Activated CD8-positive, alpha-beta memory T cell treated with anti-CD3 and anti-CD28 coated beads, Interleukin-2, amount 10 ng/mL, durations not matched to agents 7 days and 5 days (primary cell): ENCODE measurements around the gene DROSHA. TPM values are rescaled to one million over a fixed set of nuclear protein-coding genes. Genes with fewer than 3 reads are reported as not detected.
"Not testable (repeated sequence)": the region's sequence is repeated elsewhere in the genome, so short reads cannot be mapped to it uniquely, and the experiment has no call there.

ENCODE experiments used
- ATAC-seq: fragments of 150-1000 bp; cut with Tn5 transposase; one replicate; pipeline ENCODE4 v1.10.0; 2021; ENCODE audit warnings: moderate library complexity
- CTCF ChIA-PET: fragments of 350-600 bp; sonication (Branson Sonifier 250); formaldehyde crosslinking; loops from one replicate; lab custom pipeline; 2021; ENCODE audit warnings: antibody characterized with exemption; lab: Charles Lee
- DNase-seq: peaks from one replicate; pipeline ENCODE4 v3.0.0-alpha.2; 2020
- H3K27ac Mint-ChIP-seq: one replicate; pipeline ENCODE4 v1.8.0; 2021; ENCODE audit warnings: mild to moderate bottlenecking, mixed read lengths
- H3K27me3 Mint-ChIP-seq: one replicate; pipeline ENCODE4 v1.8.0; 2021; ENCODE audit warnings: mixed read lengths
- H3K36me3 Mint-ChIP-seq: one replicate; pipeline ENCODE4 v1.8.0; 2021; ENCODE audit warnings: mild to moderate bottlenecking, mixed read lengths
- H3K4me1 Mint-ChIP-seq: one replicate; pipeline ENCODE4 v1.8.0; 2021; ENCODE audit warnings: mixed read lengths
- H3K4me3 Mint-ChIP-seq: one replicate; pipeline ENCODE4 v1.8.0; 2021; ENCODE audit warnings: mild to moderate bottlenecking, moderate library complexity, mixed read lengths
- H3K9me3 Mint-ChIP-seq: one replicate; pipeline ENCODE4 v1.8.0; 2022; ENCODE audit warnings: low read depth, mixed read lengths
- total RNA-seq, 2 experiments: library from RNA; stranded (reverse); gene quantifications; one replicate each; pipeline ENCODE4 v1.2.3, GENCODE V29; 2021

DROSHA gene
- total RNA-seq, 2 experiments from 2014 or later = 73.2 to 76.3 TPM

DNA sequence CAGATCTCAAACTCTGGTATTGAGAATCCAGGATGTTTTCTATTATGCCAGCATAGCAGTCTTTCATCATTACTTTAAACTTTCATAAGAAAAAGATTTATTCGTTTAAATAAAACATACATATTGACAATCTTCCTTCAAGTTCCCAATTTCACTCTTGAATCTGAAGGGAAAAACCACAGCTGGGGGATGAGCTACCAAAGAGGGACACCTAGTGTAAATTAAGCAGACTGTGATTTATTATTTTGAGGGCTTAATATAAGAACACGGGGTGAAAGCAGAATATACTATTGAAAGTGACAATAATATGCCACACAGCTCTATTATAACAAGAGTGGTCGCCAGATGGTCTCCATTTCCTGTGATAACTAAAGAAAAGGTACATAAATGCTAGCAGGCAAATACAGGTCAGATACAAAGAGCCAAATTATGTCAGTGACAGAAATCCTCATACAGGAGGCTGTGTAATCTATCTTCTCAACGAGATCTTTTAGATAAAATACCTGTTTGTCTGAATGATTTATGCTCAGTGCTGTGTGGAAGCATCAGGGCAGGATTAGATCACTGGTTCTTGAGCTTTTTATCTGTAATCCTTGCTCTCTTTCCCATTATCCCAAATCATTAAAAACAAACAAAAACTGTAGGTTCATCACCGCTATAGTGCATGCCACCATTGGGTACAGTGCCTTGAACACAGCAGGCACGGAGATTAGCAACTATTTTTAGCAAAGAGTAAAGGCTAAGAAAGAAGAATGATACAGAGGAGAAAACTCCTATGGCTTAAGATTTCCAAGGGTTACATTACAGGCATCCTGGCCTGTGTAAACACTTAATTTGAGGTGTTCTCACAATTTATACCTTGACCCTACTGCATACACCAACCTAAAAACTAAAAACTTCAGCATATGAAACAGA is 116.6 kb downstream of the DROSHA start:
- CTCF ChIA-PET = no interaction called here
- no peak overlapping the region for H3K27ac Mint-ChIP-seq

GRCh38 chr5:31413030-31413812 is 118.7 kb downstream of the DROSHA start:
- no peak for ATAC-seq
- Mint-ChIP-seq H3K27ac (no peak overlapping the region), H3K9me3 (no peaks in the 10 kb centered on the region), H3K27me3 (no peaks in the 10 kb centered on the region), H3K4me3 (no peak overlapping the region), H3K4me1 (peaks cover 2% of the 10 kb centered on the region), H3K36me3 (peaks cover 35% of the 10 kb centered on the region)
- CTCF ChIA-PET = no interaction called here
- no peak for DNase-seq

More for the DNA sequence above, 116.6 kb downstream of the DROSHA start:
- Mint-ChIP-seq H3K9me3 (no peaks in the 10 kb centered on the region), H3K27me3 (no peaks in the 10 kb centered on the region), H3K4me3 (no peak overlapping the region), H3K36me3 (peaks cover 23% of the 10 kb centered on the region), H3K4me1 (peaks cover 2% of the 10 kb centered on the region)
- ATAC-seq (no peak), DNase-seq (no peak)

GRCh38 chr5:31412324-31412723 is 119.6 kb downstream of the DROSHA start:
- CTCF ChIA-PET = no interaction called here
- peaks cover 2% of the 10 kb centered on the region for H3K4me1 Mint-ChIP-seq
- DNase-seq = no peak
- H3K9me3 Mint-ChIP-seq = no peaks in the 10 kb centered on the region
- no peak for ATAC-seq
- H3K4me3 Mint-ChIP-seq = no peak overlapping the region
- H3K27ac Mint-ChIP-seq = no peak overlapping the region
- H3K27me3 Mint-ChIP-seq = no peaks in the 10 kb centered on the region
- H3K36me3 Mint-ChIP-seq = peaks cover 40% of the 10 kb centered on the region

- DNase-seq (no peak), ATAC-seq (no peak)
- CTCF ChIA-PET = no interaction called here
- H3K27ac Mint-ChIP-seq = no peak overlapping the region
- no peak overlapping the region for H3K4me3 Mint-ChIP-seq
- H3K36me3 Mint-ChIP-seq = peaks cover 46% of the 10 kb centered on the region
- no peaks in the 10 kb centered on the region for H3K9me3 Mint-ChIP-seq
- H3K4me1 Mint-ChIP-seq = peaks cover 2% of the 10 kb centered on the region
- no peaks in the 10 kb centered on the region for H3K27me3 Mint-ChIP-seq
These were observed 121.8 kb downstream of the DROSHA start for GRCh38 chr5:31410089-31410488.

- Mint-ChIP-seq H3K4me1 (peaks cover under 1% of the 10 kb centered on the region), H3K36me3 (peaks cover 49% of the 10 kb centered on the region), H3K9me3 (no peaks in the 10 kb centered on the region), H3K4me3 (no peak overlapping the region), H3K27me3 (no peaks in the 10 kb centered on the region), H3K27ac (no peak overlapping the region)
- DNase-seq (no peak), ATAC-seq (no peak)
- CTCF ChIA-PET = no interaction called here
These were observed 123.1 kb downstream of the DROSHA start for GRCh38 chr5:31408814-31409213.

- Mint-ChIP-seq H3K4me1 (no peaks in the 10 kb centered on the region), H3K4me3 (no peak overlapping the region), H3K27me3 (no peaks in the 10 kb centered on the region), H3K9me3 (no peaks in the 10 kb centered on the region), H3K27ac (no peak overlapping the region), H3K36me3 (peaks cover 48% of the 10 kb centered on the region)
- ATAC-seq (no peak), DNase-seq (no peak)
- CTCF ChIA-PET = no interaction called here
These were observed 123.8 kb downstream of the DROSHA start for GRCh38 chr5:31407921-31408693.

DNA sequence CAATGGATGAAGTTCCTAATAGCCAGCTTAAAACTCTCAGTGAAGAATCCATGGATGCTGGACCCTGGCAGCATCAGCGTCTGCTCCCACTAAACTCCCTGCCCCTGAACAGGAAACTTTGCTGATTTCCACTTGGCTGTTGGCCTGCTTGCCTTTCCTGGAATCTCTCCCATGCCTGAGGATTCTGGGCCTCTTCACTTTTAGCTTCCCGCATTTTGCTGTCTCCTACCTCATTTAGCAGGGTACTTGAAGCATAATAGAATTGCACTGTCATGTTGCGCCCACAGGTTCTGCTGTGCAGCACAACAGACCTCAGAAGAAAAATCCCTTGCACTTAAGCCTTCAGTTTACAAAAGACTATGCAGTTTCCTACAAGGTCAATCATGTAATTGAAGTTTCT is 127.6 kb downstream of the DROSHA start:
- CTCF ChIA-PET = no interaction called here
- Mint-ChIP-seq H3K27ac (no peak overlapping the region), H3K9me3 (no peaks in the 10 kb centered on the region), H3K4me1 (no peaks in the 10 kb centered on the region), H3K4me3 (no peak overlapping the region), H3K36me3 (peaks cover 38% of the 10 kb centered on the region), H3K27me3 (no peaks in the 10 kb centered on the region)
- ATAC-seq (no peak), DNase-seq (no peak)

DNA sequence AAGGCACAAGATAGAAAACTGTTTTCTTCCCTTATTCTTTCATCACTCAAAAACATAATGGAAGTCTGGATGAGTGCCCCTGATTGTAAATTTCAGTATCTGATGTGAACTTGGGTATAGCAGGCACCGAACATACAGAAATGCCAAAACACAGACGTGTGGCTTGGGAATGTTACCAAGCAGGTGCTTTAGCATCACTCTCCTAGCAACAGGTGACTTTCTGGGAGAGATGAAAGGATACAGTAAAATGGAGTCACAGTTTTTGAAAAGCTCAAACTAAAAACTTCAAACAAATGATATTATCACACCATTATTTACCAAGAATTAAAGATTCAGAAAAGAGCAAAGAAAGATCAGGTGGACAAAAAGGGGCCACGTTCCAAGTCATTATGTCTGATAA is 130.2 kb downstream of the DROSHA start:
- DNase-seq (no peak), ATAC-seq (no peak)
- no peaks in the 10 kb centered on the region for H3K27me3 Mint-ChIP-seq
- no peaks in the 10 kb centered on the region for H3K4me1 Mint-ChIP-seq
- no peak overlapping the region for H3K4me3 Mint-ChIP-seq
- peaks cover 23% of the 10 kb centered on the region for H3K36me3 Mint-ChIP-seq
- no peak overlapping the region for H3K27ac Mint-ChIP-seq
- H3K9me3 Mint-ChIP-seq = no peaks in the 10 kb centered on the region
- CTCF ChIA-PET = no interaction called here

- Mint-ChIP-seq H3K4me3 (no peak overlapping the region), H3K4me1 (no peaks in the 10 kb centered on the region), H3K27ac (no peak overlapping the region), H3K27me3 (no peaks in the 10 kb centered on the region), H3K9me3 (no peaks in the 10 kb centered on the region), H3K36me3 (peaks cover 14% of the 10 kb centered on the region)
- no peak for DNase-seq
- no peak for ATAC-seq
- CTCF ChIA-PET = no interaction called here
These were observed 133.9 kb downstream of the DROSHA start for GRCh38 chr5:31397926-31398557.

DNA sequence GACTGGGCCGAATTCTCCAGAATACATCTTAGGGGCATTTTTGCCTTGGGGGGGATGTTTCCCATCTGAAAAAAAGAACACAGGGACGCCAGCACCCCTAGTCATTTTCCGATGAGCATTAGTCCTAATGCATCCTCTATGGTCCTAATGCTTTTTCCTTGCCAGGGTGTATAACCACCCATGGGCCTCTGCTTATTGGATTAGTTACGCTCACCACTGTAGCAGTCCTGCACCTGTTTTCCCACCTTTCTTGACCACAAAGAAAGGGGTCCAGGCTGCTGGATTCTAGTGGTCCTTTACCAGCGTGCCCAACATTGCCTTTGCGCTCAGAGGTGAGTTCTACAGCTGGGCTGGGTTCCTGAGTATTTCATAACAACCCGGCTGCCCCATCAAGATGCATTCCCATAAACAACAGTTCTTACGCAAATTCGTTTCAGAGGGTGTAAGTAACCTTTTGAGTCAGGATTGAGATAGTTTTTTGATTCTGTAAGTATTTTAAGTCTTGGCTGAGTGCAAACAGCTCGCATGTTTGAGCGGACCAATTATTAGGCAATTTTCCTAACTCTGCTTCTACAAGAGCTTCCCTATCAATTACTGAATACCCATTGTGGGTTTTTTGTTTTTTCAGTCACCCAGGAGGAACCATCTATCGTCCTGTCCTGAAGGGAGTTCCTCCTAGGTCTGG is 135.1 kb downstream of the DROSHA start:
- H3K4me3 Mint-ChIP-seq = no peak overlapping the region
- peaks cover 11% of the 10 kb centered on the region for H3K36me3 Mint-ChIP-seq
- no peaks in the 10 kb centered on the region for H3K9me3 Mint-ChIP-seq
- DNase-seq = no peak
- CTCF ChIA-PET = no interaction called here
- no peak for ATAC-seq
- no peaks in the 10 kb centered on the region for H3K4me1 Mint-ChIP-seq
- H3K27me3 Mint-ChIP-seq = no peaks in the 10 kb centered on the region
- H3K27ac Mint-ChIP-seq = no peak overlapping the region

GRCh38 chr5:31395450-31396045 is 136.3 kb downstream of the DROSHA start:
- not testable (repeated sequence) for H3K4me3 Mint-ChIP-seq, ATAC-seq

GRCh38 chr5:31393126-31393525 is 138.8 kb downstream of the DROSHA start:
- no peak overlapping the region for H3K4me3 Mint-ChIP-seq
- DNase-seq (no peak), ATAC-seq (no peak)
- no peaks in the 10 kb centered on the region for H3K27me3 Mint-ChIP-seq
- CTCF ChIA-PET = no interaction called here
- peaks cover 2% of the 10 kb centered on the region for H3K9me3 Mint-ChIP-seq
- H3K27ac Mint-ChIP-seq = no peak overlapping the region
- H3K4me1 Mint-ChIP-seq = no peaks in the 10 kb centered on the region
- no peaks in the 10 kb centered on the region for H3K36me3 Mint-ChIP-seq

More at GRCh38 chr5:31395450-31396045, 136.3 kb downstream of the DROSHA start:
- H3K4me1 Mint-ChIP-seq, H3K27ac Mint-ChIP-seq, H3K36me3 Mint-ChIP-seq, CTCF ChIA-PET, DNase-seq, H3K27me3 Mint-ChIP-seq, H3K9me3 Mint-ChIP-seq: not testable (repeated sequence)
